SK-N-SH (cell line): Measurements from ENCODE around the gene NBEA. TPM values are rescaled to one million over a fixed set of nuclear protein-coding genes. Genes with fewer than 3 reads are reported as not detected.
A peak's percentile ranks its signal among the peaks of the same experiment; 100 is the strongest.

Source experiments
- CTCF ChIA-PET: fragments of 300-600, 350-600 bp; formaldehyde crosslinking; extraction: SDS; loops from one replicate; lab custom pipeline; 2021; lab: Yijun Ruan, JAX
- POLR2A ChIA-PET: fragments of 350-600 bp; sonication (Branson Sonifier 250); formaldehyde crosslinking; extraction: SDS; loops from one replicate; lab custom pipeline; 2020; ENCODE audit warnings: antibody characterized with exemption, inconsistent platforms; lab: Yijun Ruan, JAX
- DNase-seq: peaks from one replicate; pipeline ENCODE4 v3.0.0; 2012
- H2AFZ ChIP-seq: fragments of 200-600 bp; sonication (generic); 2 replicates; pipeline ENCODE4 v1.8.1; 2016; ENCODE audit warnings: antibody characterized with exemption, mild to moderate bottlenecking, low read depth
- H3F3A ChIP-seq: fragments of 200-600 bp; sonication (generic); replicated peaks from 2 replicates; pipeline ENCODE3; 2016; ENCODE audit warnings: antibody characterized with exemption, mild to moderate bottlenecking; ENCODE audit not compliant: insufficient read depth
- H3K27ac ChIP-seq, 2 experiments: fragments of 200-500 bp in 1 of 2; fragments of 200-600 bp in 1 of 2; sonication (Bioruptor generic) in 1 of 2; sonication (generic), shearing (Covaris generic) in 1 of 2; 2 replicates each; pipeline versions ENCODE4 v1.5.1 to v1.6.1; 2014 to 2016; ENCODE audit warnings: low read depth in 2 of 2, inconsistent platforms in 1 of 2, low read length in 1 of 2, mild to moderate bottlenecking in 1 of 2, mixed read lengths in 1 of 2
- H3K27me3 ChIP-seq: fragments of 200-600 bp; sonication (generic), shearing (Covaris generic); 2 replicates; pipeline ENCODE4 v1.6.1; 2016; ENCODE audit warnings: mixed run types; ENCODE audit not compliant: insufficient read depth
- H3K36me3 ChIP-seq, 2 experiments: fragments of 200-500 bp in 1 of 2; fragments of 200-600 bp in 1 of 2; sonication (Bioruptor generic) in 1 of 2; sonication (generic) in 1 of 2; replicated peaks in 1 of 2; 2 replicates each; pipeline versions ENCODE3 to v1.5.1; 2014 to 2016; ENCODE audit warnings: low read length in 1 of 2, mild to moderate bottlenecking in 1 of 2; ENCODE audit not compliant: insufficient read depth in 2 of 2, control insufficient read depth in 1 of 2
- H3K4me1 ChIP-seq, 2 experiments: fragments of 200-500 bp in 1 of 2; fragments of 200-600 bp in 1 of 2; sonication (Bioruptor generic) in 1 of 2; sonication (generic), shearing (Covaris generic) in 1 of 2; 2 replicates each; pipeline versions ENCODE4 v1.5.1 to v1.6.1; 2014 to 2016; ENCODE audit warnings: low read depth in 1 of 2, low read length in 1 of 2, mixed run types in 1 of 2; ENCODE audit not compliant: insufficient read depth in 2 of 2, control insufficient read depth in 1 of 2
- H3K4me2 ChIP-seq: fragments of 200-600 bp; sonication (generic), shearing (Covaris generic); 2 replicates; pipeline ENCODE4 v1.6.1; 2017; ENCODE audit warnings: mixed run types
- H3K4me3 ChIP-seq, 2 experiments: fragments of 200-500 bp in 1 of 2; fragments of 200-600 bp in 1 of 2; sonication (Bioruptor generic) in 1 of 2; sonication (generic), shearing (Covaris generic) in 1 of 2; 2 replicates each; pipeline versions ENCODE4 v1.5.1 to v1.8.1; 2014 to 2016; ENCODE audit warnings: low read depth in 2 of 2, inconsistent platforms in 1 of 2, low read length in 1 of 2, mild to moderate bottlenecking in 1 of 2, mixed read lengths in 1 of 2, moderate library complexity in 1 of 2
- H3K79me2 ChIP-seq: fragments of 200-600 bp; sonication (generic); 2 replicates; pipeline ENCODE4 v1.8.1; 2017; ENCODE audit warnings: mild to moderate bottlenecking; ENCODE audit not compliant: insufficient read depth
- H3K9ac ChIP-seq: fragments of 200-600 bp; sonication (generic); 2 replicates; pipeline ENCODE4 v1.6.1; 2017; ENCODE audit warnings: mixed run types
- H3K9me2 ChIP-seq: fragments of 200-600 bp; sonication (generic); 2 replicates; pipeline ENCODE4 v1.6.1; 2017; ENCODE audit warnings: mixed run types
- H3K9me3 ChIP-seq: fragments of 200-600 bp; sonication (generic); 2 replicates; pipeline ENCODE4 v1.6.1; 2017; ENCODE audit warnings: mixed run types, mild to moderate bottlenecking, moderate library complexity
- H4K20me1 ChIP-seq: fragments of 200-600 bp; sonication (generic); 2 replicates; pipeline ENCODE4 v1.6.1; 2017; ENCODE audit warnings: mild to moderate bottlenecking, mixed run types; ENCODE audit not compliant: insufficient read depth
- CHD2 ChIP-seq: fragments of 150-350 bp; IDR thresholded peaks from 2 replicates; pipeline ENCODE4 v1.6.1; 2018; ENCODE audit warnings: low read length; ENCODE audit not compliant: partially characterized antibody
- ELF1 ChIP-seq: IDR thresholded peaks from 2 replicates; pipeline ENCODE4 v1.4.0; 2012
- EZH2phosphoT487 ChIP-seq: fragments of 200-600 bp; sonication (generic); IDR thresholded peaks from 2 replicates; pipeline ENCODE4 v1.6.1; 2017; ENCODE audit warnings: low read depth, mixed run types, mild to moderate bottlenecking, antibody characterized with exemption, moderate library complexity, borderline replicate concordance
- FOSL2 ChIP-seq: IDR thresholded peaks from 2 replicates; pipeline ENCODE4 v1.4.0; 2012; ENCODE audit warnings: low read depth, mild to moderate bottlenecking, moderate library complexity, borderline replicate concordance
- MAX ChIP-seq: IDR thresholded peaks from 2 replicates; pipeline ENCODE4 v1.4.0; 2012; ENCODE audit warnings: low read depth
- NRF1 ChIP-seq: IDR thresholded peaks from 2 replicates; pipeline ENCODE4 v1.6.1; 2012; ENCODE audit warnings: low read depth, mild to moderate bottlenecking, low read length
- PBX3 ChIP-seq: IDR thresholded peaks from 2 replicates; pipeline ENCODE4; 2012
- POLR2AphosphoS5 ChIP-seq: IDR thresholded peaks from 2 replicates; pipeline ENCODE4 v1.6.1; 2012; ENCODE audit warnings: low read depth, low read length
- RAD21 ChIP-seq: IDR thresholded peaks from 2 replicates; pipeline ENCODE4 v1.6.1; 2012; ENCODE audit warnings: mild to moderate bottlenecking, low read length
- RCOR1 ChIP-seq: fragments of 150-350 bp; IDR thresholded peaks from 2 replicates; pipeline ENCODE4 v1.6.1; 2017; ENCODE audit warnings: antibody characterized with exemption, low read length
- REST ChIP-seq: IDR thresholded peaks from 2 replicates; pipeline ENCODE4 v1.6.1; 2012; ENCODE audit warnings: mild to moderate bottlenecking, low read depth, low read length, moderate library complexity
- RFX5 ChIP-seq: IDR thresholded peaks from 2 replicates; pipeline ENCODE4 v1.6.1; 2012; ENCODE audit warnings: mild to moderate bottlenecking, improper control_type of control experiment, low read length
- RXRA ChIP-seq: IDR thresholded peaks from 2 replicates; pipeline ENCODE4 v1.4.0; 2012; ENCODE audit warnings: low read depth, mild to moderate bottlenecking, borderline replicate concordance
- TCF12 ChIP-seq: IDR thresholded peaks from 2 replicates; pipeline ENCODE4 v1.4.0; 2012
- TEAD4 ChIP-seq: IDR thresholded peaks from 2 replicates; pipeline ENCODE4 v1.4.0; 2012; ENCODE audit warnings: mild to moderate bottlenecking, borderline replicate concordance; ENCODE audit not compliant: insufficient read depth
- YY1 ChIP-seq: IDR thresholded peaks from 2 replicates; pipeline ENCODE4 v1.4.0; 2012; ENCODE audit warnings: low read depth, mild to moderate bottlenecking
- ZBTB33 ChIP-seq: IDR thresholded peaks from 2 replicates; pipeline ENCODE4 v1.4.0; 2012; ENCODE audit warnings: low read depth, borderline replicate concordance
- WGBS: methylation state at CpG from one replicate; pipeline ENCODE4 v1.1.6; 2017; ENCODE audit warnings: low lambda C conversion rate; 5-methylcytosine and 5-hydroxymethylcytosine counted together
- polyA plus RNA-seq, 3 experiments: library from polyadenylated mRNA; depleted of rRNA; stranded (reverse); fragments of >200 nt; gene quantifications; 2 replicates each; pipeline ENCODE4 v1.2.3, GENCODE V29; 2012

Gene NBEA
- polyA plus RNA-seq, 1 of the 3 experiments (the other 2 are of a cell fraction): 12.3 TPM

- H3K4me2 ChIP-seq: no peak overlapping the region
- no peak overlapping the region; a peak in 1 of 4 replicates for H3K4me3 ChIP-seq
- H4K20me1 ChIP-seq: no peaks in the 10 kb centered on the region
- no peaks in the 10 kb centered on the region for H3K27me3 ChIP-seq
- ChIA-PET CTCF (interaction anchor here (0.6 to 1.4 kb wide), 4 partner anchors 19 to 1391 kb away, joined by 3 to 4 read pairs (median 3); no protein-coding TSS in a partner anchor), POLR2A (no interaction called here)
- DNase-seq: no peak
- H3K9ac ChIP-seq: no peak overlapping the region
- H3K27ac ChIP-seq: peak overlapping the region in 1 of 2 experiments; percentile 34; a peak in 2 of 4 replicates
- peaks cover 2 to 7% of the 10 kb centered on the region in 2 experiments for H3K36me3 ChIP-seq
- H3K9me3 ChIP-seq: no peaks in the 10 kb centered on the region; the same call in 1 of the 2 replicates
- H3F3A ChIP-seq: no peaks in the 10 kb centered on the region
- no peaks in the 10 kb centered on the region for H3K79me2 ChIP-seq
- TF ChIP-seq FOSL2: no peak
- TF ChIP-seq NRF1: no peak
- TF ChIP-seq YY1: no peak
- no peak for TF ChIP-seq ZBTB33
- TF ChIP-seq RFX5: no peak
- TF ChIP-seq PBX3: no peak
- TF ChIP-seq REST: no peak
- no peak for TF ChIP-seq RAD21
- TF ChIP-seq ELF1: no peak
- TF ChIP-seq TEAD4: no peak
- TF ChIP-seq MAX: no peak
- no peak for TF ChIP-seq RCOR1
- no peak for TF ChIP-seq CHD2
- no peak for TF ChIP-seq EZH2phosphoT487
- TF ChIP-seq RXRA: no peak
- TF ChIP-seq POLR2AphosphoS5: no peak
- TF ChIP-seq TCF12: no peak
- no peak overlapping the region for H2AFZ ChIP-seq
- no peaks in the 10 kb centered on the region for H3K9me2 ChIP-seq
- 92% methylated on average over 2 of the region's 2 CpGs for WGBS
- H3K4me1 ChIP-seq: peaks cover 0 to 6% of the 10 kb centered on the region in 2 experiments; a peak in 1 of 4 replicates
These were observed 248.2 kb downstream of the NBEA start for GRCh38 chr13:35190241-35190640.
